AG04449 (cell line): Measurements from ENCODE around the gene COL9A3.

Experiments
- CTCF ChIA-PET: fragments of 350-600 bp; formaldehyde crosslinking; extraction: SDS; loops from one replicate; lab custom pipeline; 2021; ENCODE audit warnings: antibody characterized with exemption; lab: Yijun Ruan, JAX
- POLR2A ChIA-PET: fragments of 400-600, 350-600 bp; formaldehyde crosslinking; extraction: SDS; loops from one replicate; lab custom pipeline; 2020; ENCODE audit warnings: antibody characterized with exemption, inconsistent platforms; lab: Yijun Ruan, JAX
- DNase-seq: peaks from one replicate; pipeline ENCODE4 v3.0.0-alpha.2; 2010; ENCODE audit warnings: low read depth, low spot score
- H3K4me3 ChIP-seq: 2 replicates; pipeline ENCODE4 v1.5.1; 2011; ENCODE audit warnings: low read depth, mild to moderate bottlenecking, control low read depth, low read length
- CTCF ChIP-seq: IDR thresholded peaks from one replicate; pipeline ENCODE4 v1.5.1; 2011; ENCODE audit warnings: mild to moderate bottlenecking, moderate library complexity, low read length, control low read depth, inconsistent platforms; ENCODE audit not compliant: insufficient read depth; ENCODE audit errors: missing control alignments

Gene COL9A3

GRCh38 chr20:62805711-62806382, 11.0 kb upstream of the COL9A3 start:
- no peak for DNase-seq
- ChIA-PET CTCF (interaction anchor here (0.9 to 7.8 kb wide), 8 partner anchors 8 to 306 kb away, joined by 3 to 99 read pairs (median 3); partner anchors contain the start of gene MRGBP), POLR2A (interaction anchor here (0.6 to 1.2 kb wide), 2 partner anchors 10 kb away, joined by 3 to 4 read pairs; partner anchors contain the start of gene MRGBP)
- H3K4me3 ChIP-seq: peak overlapping the region; percentile 86
- no peak for TF ChIP-seq CTCF

GRCh38 chr20:62806383-62807050, 10.3 kb upstream of the COL9A3 start:
- peak overlapping the region; percentile 86 for H3K4me3 ChIP-seq
- no peak for DNase-seq
- POLR2A ChIA-PET: interaction anchor here (0.6 kb wide), 1 partner anchor 10 kb away, joined by 3 read pairs; the partner anchor contains the start of gene MRGBP
- CTCF ChIA-PET: interaction anchor here (0.6 to 7.8 kb wide), 10 partner anchors 8 to 307 kb away, joined by 3 to 99 read pairs (median 4); no protein-coding TSS in a partner anchor
- TF ChIP-seq CTCF: no peak

- ChIA-PET POLR2A (interaction anchor here (1.0 to 1.3 kb wide), 2 partner anchors 10 to 11 kb away, joined by 3 to 5 read pairs; partner anchors contain the start of gene MRGBP), CTCF (interaction anchor here (0.7 to 7.8 kb wide), 46 partner anchors 9 to 308 kb away, joined by 3 to 99 read pairs (median 4); partner anchors contain the start of genes COL9A3, DIDO1, MRGBP and NTSR1)
- DNase-seq: no peak
Measured at GRCh38 chr20:62807444-62808210, 9.2 kb upstream of the COL9A3 start.

GRCh38 chr20:62808211-62808865, 8.5 kb upstream of the COL9A3 start:
- POLR2A ChIA-PET: interaction anchor here (1.0 to 1.3 kb wide), 2 partner anchors 11 to 12 kb away, joined by 3 to 5 read pairs; partner anchors contain the start of gene MRGBP
- peak; percentile 92 for TF ChIP-seq CTCF
- CTCF ChIA-PET: interaction anchor here (0.7 to 7.8 kb wide), 46 partner anchors 9 to 308 kb away, joined by 3 to 99 read pairs (median 4); partner anchors contain the start of genes COL9A3, DIDO1, MRGBP and NTSR1
- no peak for DNase-seq
- no peak overlapping the region for H3K4me3 ChIP-seq

More at GRCh38 chr20:62807444-62808210, 9.2 kb upstream of the COL9A3 start:
- H3K4me3 ChIP-seq: no peak overlapping the region
- TF ChIP-seq CTCF: no peak

GRCh38 chr20:62809530-62810428, 7.1 kb upstream of the COL9A3 start:
- no peak overlapping the region for H3K4me3 ChIP-seq
- TF ChIP-seq CTCF: no peak
- DNase-seq: no peak
- ChIA-PET CTCF (interaction anchor here (0.7 to 7.8 kb wide), 13 partner anchors 7 to 150 kb away, joined by 3 to 99 read pairs (median 13); partner anchors contain the start of genes COL9A3 and MRGBP), POLR2A (no interaction called here)
